ENCODE measurements around the gene ACTN1.

The ACTN1 gene

GRCh38 chr14:68968721-68969120 is 10.4 kb downstream of the ACTN1 start:
- DNase-seq = no peak

- DNase-seq = peak; percentile 82
Observed at GRCh38 chr14:68968051-68968450, 11.1 kb downstream of the ACTN1 start.

- DNase-seq = no peak
Observed at GRCh38 chr14:68967459-68967940, 11.6 kb downstream of the ACTN1 start.

- no peak for DNase-seq
Observed at GRCh38 chr14:68966872-68967301, 12.2 kb downstream of the ACTN1 start.

GRCh38 chr14:68965261-68965761 is 13.8 kb downstream of the ACTN1 start:
- DNase-seq = no peak

- no peak for DNase-seq
Observed at GRCh38 chr14:68964300-68965093, 14.6 kb downstream of the ACTN1 start.

GRCh38 chr14:68962681-68963080 is 16.4 kb downstream of the ACTN1 start:
- DNase-seq = no peak

GRCh38 chr14:68961781-68962584 is 17.1 kb downstream of the ACTN1 start:
- no peak for DNase-seq

- DNase-seq = no peak
Observed at GRCh38 chr14:68961361-68961760, 17.7 kb downstream of the ACTN1 start.

- DNase-seq = no peak
Observed at GRCh38 chr14:68960123-68960522, 19.0 kb downstream of the ACTN1 start.

- DNase-seq = no peak
Observed at GRCh38 chr14:68959035-68959434, 20.1 kb downstream of the ACTN1 start.

GRCh38 chr14:68958553-68958952 is 20.5 kb downstream of the ACTN1 start:
- no peak for DNase-seq

GRCh38 chr14:68957775-68958174 is 21.3 kb downstream of the ACTN1 start:
- no peak for DNase-seq

- DNase-seq = no peak
Observed at GRCh38 chr14:68956724-68957123, 22.4 kb downstream of the ACTN1 start.

GRCh38 chr14:68955851-68956179 is 23.3 kb downstream of the ACTN1 start:
- DNase-seq = no peak

- DNase-seq = no peak
Observed at GRCh38 chr14:68955164-68955850, 23.8 kb downstream of the ACTN1 start.

- no peak for DNase-seq
Observed at GRCh38 chr14:68953196-68953555, 25.9 kb downstream of the ACTN1 start.

- DNase-seq = no peak
Observed at GRCh38 chr14:68952531-68953195, 26.4 kb downstream of the ACTN1 start.

GRCh38 chr14:68951800-68952530 is 27.1 kb downstream of the ACTN1 start:
- no peak for DNase-seq

- peak; percentile 73 for DNase-seq
Observed at GRCh38 chr14:68951035-68951797, 27.9 kb downstream of the ACTN1 start.

- peak; percentile 33 for DNase-seq
Observed at GRCh38 chr14:68950111-68950510, 29.0 kb downstream of the ACTN1 start.

Data from CD4-positive, alpha-beta T cell treated with Interferon gamma for 1 hour (primary cell).